Head of caudate nucleus (tissue), 42 donors: ENCODE data around the gene CACNA1A.
A peak's percentile ranks its signal among the peaks of the same experiment; 100 is the strongest.
"Not testable (repeated sequence)": the region's sequence is repeated elsewhere in the genome, so short reads cannot be mapped to it uniquely, and the experiment has no call there.

Source experiments
- DNase-seq, 42 donors: peaks; one replicate each; pipeline versions ENCODE4 v3.0.0 to v3.0.0-alpha.2; 2020 to 2021; ENCODE audit warnings: mixed read lengths in 7 of 42
- intact Hi-C: fragments of 100-400 bp; cut with DNase I; formaldehyde crosslinking; loops from one replicate; pipeline ENCODE4 v1.15.0; 2022

The CACNA1A gene

GRCh38 chr19:13506471-13506820 lies at the start of gene CACNA1A:
CACNA1A (minus strand) TSS chr19:13506479; CDS start chr19:13506224, 255 bp downstream.
- DNase-seq: peak in 40 of 42 donors; percentile 17 to 76 (median 56)
- intact Hi-C loops: no loop called here

GRCh38 chr19:13554506-13555240 lies 48.4 kb upstream of the CACNA1A start:
- DNase-seq: peak in 8 of 42 donors; percentile 4 to 50 (median 17)
- intact Hi-C loops: no loop called here

GRCh38 chr19:13553880-13554400 lies 47.7 kb upstream of the CACNA1A start:
- intact Hi-C loops: no loop called here

GRCh38 chr19:13548131-13548530 lies 41.9 kb upstream of the CACNA1A start:
- intact Hi-C loops: no loop called here
- no peak for DNase-seq

More at GRCh38 chr19:13553880-13554400, 47.7 kb upstream of the CACNA1A start:
- DNase-seq: no peak

GRCh38 chr19:13547102-13547501 lies 40.8 kb upstream of the CACNA1A start:
- intact Hi-C loops: no loop called here
- DNase-seq: no peak

- intact Hi-C loops: no loop called here
- no peak for DNase-seq
Observed at GRCh38 chr19:13544423-13544822, 38.1 kb upstream of the CACNA1A start.

GRCh38 chr19:13541554-13541953 lies 35.3 kb upstream of the CACNA1A start:
- intact Hi-C loops: no loop called here
- no peak for DNase-seq

- intact Hi-C loops: no loop called here
- DNase-seq: no peak
Observed at GRCh38 chr19:13539332-13539731, 33.1 kb upstream of the CACNA1A start.

GRCh38 chr19:13538601-13539253 lies 32.4 kb upstream of the CACNA1A start:
- intact Hi-C loops: no loop called here

GRCh38 chr19:13537454-13537853 lies 31.2 kb upstream of the CACNA1A start:
- intact Hi-C loops: no loop called here
- DNase-seq: no peak

More at GRCh38 chr19:13538601-13539253, 32.4 kb upstream of the CACNA1A start:
- DNase-seq: no peak

- DNase-seq: no peak
- intact Hi-C loops: no loop called here
Observed at GRCh38 chr19:13530720-13531119, 24.4 kb upstream of the CACNA1A start.

GRCh38 chr19:13529721-13530120 lies 23.4 kb upstream of the CACNA1A start:
- intact Hi-C loops, DNase-seq: not testable (repeated sequence)

GRCh38 chr19:13526552-13526951 lies 20.3 kb upstream of the CACNA1A start:
- peak in 1 of 42 donors; percentile 33 for DNase-seq
- intact Hi-C loops: no loop called here

GRCh38 chr19:13521066-13521465 lies 14.8 kb upstream of the CACNA1A start:
- intact Hi-C loops: no loop called here
- DNase-seq: no peak

- intact Hi-C loops: no loop called here
Observed at GRCh38 chr19:13511947-13512346, 5.7 kb upstream of the CACNA1A start.

GRCh38 chr19:13507053-13507611 lies 853 bp upstream of the CACNA1A start:
- DNase-seq: peak; percentile 13 to 81 (median 55)
- intact Hi-C loops: no loop called here

More at GRCh38 chr19:13511947-13512346, 5.7 kb upstream of the CACNA1A start:
- no peak for DNase-seq

- intact Hi-C loops: no loop called here
- DNase-seq: peak in 30 of 42 donors; percentile 6 to 50 (median 24)
Observed at GRCh38 chr19:13505761-13506470, 363 bp downstream of the CACNA1A start.

- intact Hi-C loops: no loop called here
- peak in 6 of 42 donors; percentile 3 to 29 (median 14) for DNase-seq
Observed at GRCh38 chr19:13505164-13505695, 1.0 kb downstream of the CACNA1A start.
